Kidney (tissue), 14 donors: ENCODE measurements around the gene TOGARAM1. TPM values are rescaled to one million over a fixed set of nuclear protein-coding genes. Genes with fewer than 3 reads are reported as not detected.

ENCODE experiments used
- DNase-seq, 5 donors: peaks; one replicate each; pipeline ENCODE4 v3.0.0-alpha.2; 2013 to 2020
- FAIRE-seq: peaks from 2 replicates; lab custom pipeline; 2012; peaks lifted over from hg19 to GRCh38; lab: Jason Lieb, UNC
- H3K27ac ChIP-seq, 2 donors: one replicate each; pipeline ENCODE4 v1.7.0; 2013; ENCODE audit warnings: low read depth in 2 of 2, low read length in 2 of 2, inconsistent platforms in 1 of 2
- H3K27me3 ChIP-seq: one replicate; pipeline ENCODE4 v1.7.1; 2013; ENCODE audit warnings: low read length, inconsistent platforms; ENCODE audit not compliant: control insufficient read depth, insufficient read depth
- H3K36me3 ChIP-seq, 3 donors: one replicate each; pipeline versions ENCODE4 v1.7.0 to v1.7.1; 2013; ENCODE audit warnings: low read length in 3 of 3, control low read depth in 1 of 3, inconsistent platforms in 1 of 3; ENCODE audit not compliant: insufficient read depth in 3 of 3, control insufficient read depth in 2 of 3
- H3K4me1 ChIP-seq, 3 donors: one replicate each; pipeline versions ENCODE4 v1.7.0 to v1.7.1; 2013; ENCODE audit warnings: low read length in 3 of 3, inconsistent platforms in 1 of 3, low read depth in 1 of 3; ENCODE audit not compliant: control insufficient read depth in 2 of 3, insufficient read depth in 2 of 3
- H3K4me3 ChIP-seq, 3 donors: one replicate each; pipeline versions ENCODE4 v1.7.0 to v1.8.1; 2013; ENCODE audit warnings: low read length in 3 of 3, control low read depth in 1 of 3, inconsistent platforms in 1 of 3
- H3K9ac ChIP-seq, 3 donors: one replicate each; pipeline versions ENCODE4 v1.7.0 to v1.7.1; 2013; ENCODE audit warnings: low read length in 3 of 3, control low read depth in 1 of 3, inconsistent platforms in 1 of 3
- H3K9me3 ChIP-seq, 3 donors: one replicate each; pipeline versions ENCODE4 v1.7.0 to v1.7.1; 2013; ENCODE audit warnings: low read length in 3 of 3, control low read depth in 1 of 3, inconsistent platforms in 1 of 3; ENCODE audit not compliant: control insufficient read depth in 2 of 3, insufficient read depth in 1 of 3
- intact Hi-C: fragments of 100-400 bp; cut with DNase I; formaldehyde crosslinking; loops from one replicate; pipeline ENCODE4 v1.11.1; 2022
- polyA plus RNA-seq: library from polyadenylated mRNA; stranded (reverse); fragments of 350-450 nt; fragmentation: Illumina TruSeq; extraction: RNeasy Lipid Tissue Mini Kit (QIAGEN cat#74804); gene quantifications from one replicate; pipeline ENCODE4 v1.2.3, GENCODE V29; 2014; ENCODE audit warnings: low read depth, low replicate concordance; ENCODE audit not compliant: insufficient read depth
- total RNA-seq: library from RNA; stranded (reverse); fragmentation: NEBNext Ultra II Directional; extraction: Animal tissue kit (Norgen Biotek cat#: 25700); gene quantifications from one replicate; pipeline ENCODE4 v1.2.1, GENCODE V29; 2021
- TF ChIP-seq, protein P1 (sequence below): IDR thresholded peaks from 3 replicates; pipeline ENCODE4 v1.5.1; 2012; ENCODE audit warnings: mild to moderate bottlenecking, moderate library complexity, borderline replicate concordance; ENCODE audit not compliant: insufficient read depth; ENCODE audit errors: extremely low read depth
- donor health status: control.
- donor health status: control.
- donor health status: control.
- donor health status: control.
- donor health status: control.
- donor health status: DM: yes; HTN: yes; CAD: no.
- donor health status: Normal renal cell carcinoma (clear cell type).

The TOGARAM1 gene
- total and polyA plus RNA-seq, 2 donors from 2014 or later = 9.5 to 25.6 TPM

DNA sequence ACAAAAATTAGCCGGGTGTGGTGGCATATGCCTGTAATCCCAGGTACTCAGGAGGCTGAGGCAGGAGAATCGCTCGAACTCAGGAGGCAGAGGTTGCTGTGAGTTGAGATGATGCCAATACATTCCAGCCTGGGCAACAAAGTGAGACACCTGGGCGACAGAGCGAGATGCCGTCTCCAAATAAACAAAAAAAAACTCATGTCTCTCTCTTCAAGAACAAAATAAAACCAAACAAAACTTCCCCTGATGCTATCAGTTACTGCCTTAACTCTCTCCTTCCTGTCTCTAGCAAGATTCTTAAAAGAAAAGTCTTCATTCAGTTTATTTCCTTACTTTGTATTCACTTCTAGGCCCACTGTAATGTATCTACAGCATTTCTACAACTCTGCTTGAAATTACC lies 21.0 kb upstream of the TOGARAM1 start:
- TF ChIP-seq, protein P1, sequence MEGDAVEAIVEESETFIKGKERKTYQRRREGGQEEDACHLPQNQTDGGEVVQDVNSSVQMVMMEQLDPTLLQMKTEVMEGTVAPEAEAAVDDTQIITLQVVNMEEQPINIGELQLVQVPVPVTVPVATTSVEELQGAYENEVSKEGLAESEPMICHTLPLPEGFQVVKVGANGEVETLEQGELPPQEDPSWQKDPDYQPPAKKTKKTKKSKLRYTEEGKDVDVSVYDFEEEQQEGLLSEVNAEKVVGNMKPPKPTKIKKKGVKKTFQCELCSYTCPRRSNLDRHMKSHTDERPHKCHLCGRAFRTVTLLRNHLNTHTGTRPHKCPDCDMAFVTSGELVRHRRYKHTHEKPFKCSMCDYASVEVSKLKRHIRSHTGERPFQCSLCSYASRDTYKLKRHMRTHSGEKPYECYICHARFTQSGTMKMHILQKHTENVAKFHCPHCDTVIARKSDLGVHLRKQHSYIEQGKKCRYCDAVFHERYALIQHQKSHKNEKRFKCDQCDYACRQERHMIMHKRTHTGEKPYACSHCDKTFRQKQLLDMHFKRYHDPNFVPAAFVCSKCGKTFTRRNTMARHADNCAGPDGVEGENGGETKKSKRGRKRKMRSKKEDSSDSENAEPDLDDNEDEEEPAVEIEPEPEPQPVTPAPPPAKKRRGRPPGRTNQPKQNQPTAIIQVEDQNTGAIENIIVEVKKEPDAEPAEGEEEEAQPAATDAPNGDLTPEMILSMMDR = no peak
- no peak for DNase-seq

DNA sequence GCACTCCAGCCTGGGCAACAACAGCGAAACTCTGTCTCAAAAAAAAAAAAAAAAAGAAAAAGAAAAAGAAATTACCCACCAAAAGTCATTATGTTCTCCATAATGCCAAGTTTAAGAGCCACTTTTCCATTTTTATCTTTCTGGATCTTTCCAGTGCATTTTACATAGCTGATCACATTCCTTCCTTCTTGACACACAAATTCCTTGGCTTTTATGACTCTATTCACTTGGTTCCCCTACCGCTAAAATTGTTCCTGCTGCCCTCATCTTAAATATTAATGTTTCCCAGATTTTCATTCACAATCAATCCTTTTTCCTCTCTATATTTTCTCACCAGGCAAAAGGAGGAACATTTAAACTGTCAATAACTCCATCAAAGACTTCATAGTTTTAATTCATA lies 20.4 kb upstream of the TOGARAM1 start:
- DNase-seq (no peak), FAIRE-seq (no peak)
- Histone ChIP-seq H3K4me3 (no peak overlapping the region), H3K9me3 (no peaks in the 10 kb centered on the region), H3K9ac (no peak overlapping the region), H3K27ac (no peak overlapping the region), H3K36me3 (peaks cover 0 to 22% (median 15%) of the 10 kb centered on the region in 3 donors), H3K27me3 (no peaks in the 10 kb centered on the region), H3K4me1 (no peaks in the 10 kb centered on the region)
- intact Hi-C loops = no loop called here
- TF ChIP-seq, protein P1 = no peak

More for the DNA sequence above, 21.0 kb upstream of the TOGARAM1 start:
- intact Hi-C loops = no loop called here
- peaks cover 0 to 22% (median 16%) of the 10 kb centered on the region in 3 donors for H3K36me3 ChIP-seq
- no peak for FAIRE-seq
- no peak overlapping the region for H3K9ac ChIP-seq
- no peak overlapping the region for H3K4me3 ChIP-seq
- no peaks in the 10 kb centered on the region for H3K9me3 ChIP-seq
- no peak overlapping the region for H3K27ac ChIP-seq
- no peaks in the 10 kb centered on the region for H3K4me1 ChIP-seq
- H3K27me3 ChIP-seq = no peaks in the 10 kb centered on the region

DNA sequence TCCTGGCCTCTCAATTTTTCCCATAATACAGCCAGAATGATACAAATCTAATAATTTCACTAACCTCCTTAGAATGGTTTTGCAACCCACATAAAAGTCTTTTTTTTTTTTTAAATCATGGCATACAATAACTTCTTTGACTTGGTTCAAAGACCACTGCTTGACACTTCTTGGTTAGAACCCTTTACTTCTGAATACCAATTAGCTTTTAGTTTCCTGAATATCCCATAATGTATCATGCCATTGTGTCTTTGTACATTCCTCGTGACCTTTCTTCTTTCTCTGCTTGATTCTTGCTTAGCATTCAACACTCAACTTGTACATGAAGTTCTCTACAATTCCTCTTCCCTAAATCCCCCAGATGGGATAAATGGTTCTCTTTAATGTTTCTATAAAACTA lies 19.6 kb upstream of the TOGARAM1 start:
- Histone ChIP-seq H3K9me3 (peaks cover 0 to 5% (median 0%) of the 10 kb centered on the region in 3 donors), H3K36me3 (peaks cover 0 to 22% (median 13%) of the 10 kb centered on the region in 3 donors), H3K9ac (no peak overlapping the region), H3K27me3 (no peaks in the 10 kb centered on the region), H3K4me1 (no peaks in the 10 kb centered on the region), H3K27ac (no peak overlapping the region), H3K4me3 (no peak overlapping the region)
- DNase-seq (no peak), FAIRE-seq (no peak)
- TF ChIP-seq, protein P1 = no peak
- intact Hi-C loops = no loop called here

DNA sequence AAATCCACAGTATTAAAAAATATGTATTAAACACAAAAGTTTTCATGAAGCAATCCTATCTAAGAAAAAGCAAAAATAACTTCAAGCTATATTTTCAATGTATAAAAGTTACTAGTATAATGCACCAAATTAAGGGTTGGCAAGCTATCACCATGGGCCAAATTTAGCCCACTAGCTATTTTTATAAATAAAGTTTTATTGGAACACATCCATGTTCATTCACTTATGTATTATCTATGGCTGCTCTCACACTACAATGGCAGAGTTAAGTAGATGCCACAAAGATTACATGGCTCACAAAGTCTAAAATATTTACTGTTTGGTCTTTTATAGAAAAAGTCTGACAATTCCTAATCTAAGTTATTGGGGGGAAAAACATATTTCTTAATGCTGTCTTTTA lies 17.9 kb upstream of the TOGARAM1 start:
- Histone ChIP-seq H3K4me1 (no peaks in the 10 kb centered on the region), H3K27ac (no peak overlapping the region), H3K9me3 (peaks cover 0 to 5% (median 0%) of the 10 kb centered on the region in 3 donors), H3K9ac (no peak overlapping the region), H3K36me3 (peaks cover 0 to 18% (median 8%) of the 10 kb centered on the region in 3 donors), H3K27me3 (no peaks in the 10 kb centered on the region), H3K4me3 (no peak overlapping the region)
- TF ChIP-seq, protein P1 = no peak
- DNase-seq (no peak), FAIRE-seq (no peak)
- intact Hi-C loops = no loop called here
